GM13976 (cell line): ENCODE measurements around the gene ZMYND12.

ENCODE experiments used
- DNase-seq: peaks from one replicate; pipeline ENCODE4 v3.0.0; 2012; ENCODE audit warnings: low spot score
- CTCF ChIP-seq: IDR thresholded peaks from 2 replicates; pipeline ENCODE4 v1.5.1; 2012; ENCODE audit warnings: borderline replicate concordance, mild to moderate bottlenecking; ENCODE audit not compliant: insufficient read depth; ENCODE audit errors: extremely low read depth, missing control alignments, control extremely low read depth
- in situ Hi-C: fragments of 300-500 bp; cut with MboI; formaldehyde crosslinking; loops from one replicate; pipeline ENCODE4 v1.12.0; 2022; ENCODE audit warnings: low sequenced_read_pairs, mixed read lengths, inconsistent platforms; ENCODE audit not compliant: unreplicated experiment

The ZMYND12 gene

DNA sequence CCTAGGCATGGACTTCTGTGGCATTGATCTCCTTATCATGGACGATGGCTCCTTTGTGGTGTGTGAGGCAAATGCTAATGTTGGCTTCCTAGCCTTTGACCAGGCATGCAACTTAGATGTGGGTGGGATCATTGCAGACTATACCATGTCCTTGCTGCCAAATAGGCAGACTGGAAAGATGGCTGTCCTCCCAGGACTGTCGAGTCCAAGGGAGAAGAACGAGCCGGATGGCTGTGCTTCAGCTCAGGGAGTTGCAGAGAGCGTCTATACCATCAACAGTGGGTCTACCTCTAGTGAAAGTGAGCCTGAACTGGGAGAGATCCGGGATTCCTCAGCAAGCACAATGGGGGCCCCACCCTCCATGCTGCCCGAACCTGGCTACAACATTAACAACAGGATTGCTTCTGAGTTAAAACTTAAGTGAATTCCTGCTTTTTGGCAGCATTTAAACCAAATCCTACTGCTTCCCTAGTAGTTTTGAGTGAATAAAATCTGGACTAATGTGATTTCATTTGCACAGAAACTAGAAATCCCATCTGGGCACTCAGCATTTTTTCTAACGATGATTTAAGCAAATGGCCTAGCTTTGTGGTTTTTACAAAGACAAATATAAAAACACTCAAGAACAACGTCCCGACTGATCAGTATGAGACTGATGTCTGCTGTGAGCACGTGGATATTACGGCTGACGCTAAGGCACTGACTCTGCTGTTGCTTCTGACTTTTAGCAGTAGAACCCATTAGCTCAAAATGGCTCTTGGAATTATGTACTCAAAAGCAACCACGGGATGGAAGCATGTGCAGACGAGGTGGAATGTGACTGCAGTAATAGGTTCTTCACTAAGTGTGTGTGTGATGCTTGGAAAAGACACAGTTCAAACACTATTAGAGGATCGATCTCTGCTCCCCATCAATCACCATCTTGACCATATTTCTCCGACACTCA, 41.0 kb downstream of the ZMYND12 start:
- no peak for DNase-seq
- no peak for TF ChIP-seq CTCF
- in situ Hi-C loops: no loop called here

DNA sequence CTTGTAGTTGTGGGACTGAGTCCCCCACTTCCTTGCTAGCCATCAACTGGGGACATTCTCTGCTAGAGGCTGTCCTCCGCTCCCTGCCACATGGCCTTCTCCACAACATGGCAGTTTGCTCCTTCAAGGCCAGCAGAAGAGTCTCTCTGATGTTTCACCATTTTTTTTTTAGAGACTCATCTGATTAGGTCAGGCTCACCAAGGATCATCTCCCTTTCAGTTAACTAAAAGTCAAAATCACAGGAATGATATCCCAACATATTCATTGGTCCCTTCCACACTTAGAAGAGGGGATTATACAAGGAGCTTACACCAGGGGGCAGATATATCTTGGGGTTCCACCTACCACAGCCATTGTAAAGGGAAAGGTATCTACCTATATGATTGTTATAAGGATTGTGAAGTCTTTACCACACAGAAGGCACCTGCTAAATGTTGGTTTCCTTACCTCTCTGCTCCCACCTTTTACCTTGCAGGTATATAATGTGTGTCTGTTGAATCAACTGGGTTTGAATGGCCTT, 51.9 kb downstream of the ZMYND12 start:
- DNase-seq: no peak
- in situ Hi-C loops: no loop called here
- TF ChIP-seq CTCF: no peak

- no peak for TF ChIP-seq CTCF
- DNase-seq: no peak
- in situ Hi-C loops: no loop called here
Observed at GRCh38 chr1:42399315-42400100, 56.3 kb downstream of the ZMYND12 start.

DNA sequence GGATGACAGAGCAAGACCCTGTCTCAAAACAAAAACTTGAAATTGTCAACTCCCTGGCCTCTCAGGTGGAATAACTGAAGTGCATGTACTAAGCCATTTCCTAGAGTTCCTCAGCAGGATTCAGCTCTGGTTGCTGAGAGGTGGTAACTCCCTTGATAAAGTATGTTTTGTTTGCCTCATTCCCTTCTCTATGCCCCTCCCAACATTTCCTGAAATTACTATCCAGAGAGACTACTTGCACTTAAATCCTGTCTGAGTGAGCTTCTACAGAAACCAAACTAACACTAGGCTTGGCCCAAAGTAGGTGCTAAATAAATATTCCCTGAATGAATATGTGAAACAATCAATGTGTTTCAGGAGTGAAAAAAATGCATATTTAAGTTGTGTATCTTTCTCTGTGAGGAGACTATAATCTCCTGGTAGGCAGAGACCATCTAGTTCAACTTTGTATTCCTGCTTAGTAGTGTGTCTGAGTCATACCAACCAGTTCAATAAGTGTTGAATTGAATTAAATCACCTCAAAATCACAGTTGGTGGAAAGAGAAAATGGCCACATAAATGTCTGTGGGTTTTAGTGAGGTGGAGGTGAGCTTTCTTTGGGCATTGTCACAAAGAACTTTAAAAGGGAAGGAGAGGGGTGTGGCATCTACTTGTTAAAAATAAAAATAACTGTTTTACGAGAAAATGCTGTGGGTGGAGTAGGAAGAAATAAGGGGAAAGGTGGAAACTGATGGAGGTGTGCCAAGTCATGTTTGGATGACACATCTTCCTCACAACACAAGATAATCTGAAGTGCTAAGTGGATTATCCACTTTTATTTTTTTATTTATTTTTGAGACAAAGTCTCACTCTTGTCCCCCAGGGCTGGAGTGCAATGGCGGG, 62.6 kb downstream of the ZMYND12 start:
- no peak for TF ChIP-seq CTCF
- in situ Hi-C loops: no loop called here
- DNase-seq: no peak

DNA sequence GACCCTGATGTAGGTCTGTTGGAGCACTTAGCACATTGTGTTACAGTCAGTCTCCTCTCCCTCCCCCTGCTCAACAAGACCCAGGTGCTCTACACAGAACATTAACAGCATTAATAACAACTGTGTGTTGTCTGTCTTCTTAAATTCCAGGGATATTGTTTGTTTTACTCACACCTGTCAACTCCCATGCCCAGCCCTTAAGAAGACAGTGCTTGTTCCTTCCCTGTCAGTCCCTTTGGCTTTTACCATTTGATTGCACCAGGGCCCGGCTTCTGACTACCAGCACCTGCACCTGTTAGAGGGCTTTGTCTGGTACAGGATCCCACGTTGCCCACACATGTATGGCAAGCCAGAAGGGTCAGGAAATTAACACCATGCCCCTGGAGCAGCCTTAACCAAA, 63.6 kb downstream of the ZMYND12 start:
- in situ Hi-C loops: no loop called here
- no peak for TF ChIP-seq CTCF
- DNase-seq: no peak

DNA sequence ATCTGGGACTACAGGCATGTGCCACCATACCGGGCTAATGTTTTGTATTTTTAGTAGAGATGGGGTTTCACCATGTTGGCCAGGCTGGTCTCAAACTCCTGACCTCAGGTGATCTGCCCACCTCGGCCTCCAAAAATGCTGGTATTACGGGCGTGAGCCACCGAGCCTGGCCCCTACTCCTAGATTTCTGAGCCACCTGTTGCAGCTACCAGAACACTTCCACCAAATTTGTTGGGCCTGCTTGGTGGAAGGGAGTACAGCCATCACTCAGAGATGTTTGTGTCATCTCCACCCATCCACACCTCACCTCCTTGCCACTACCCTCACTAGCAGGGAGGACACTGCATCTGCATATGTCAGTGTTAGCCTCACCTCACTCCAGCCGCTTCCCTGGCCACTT, 69.8 kb downstream of the ZMYND12 start:
- DNase-seq: no peak
- no peak for TF ChIP-seq CTCF
- in situ Hi-C loops: no loop called here
